Activated CD8-positive, alpha-beta T cell treated with anti-CD3 and anti-CD28 coated beads for 36 hours (primary cell): ENCODE results near the gene C8B. TPM values are rescaled to one million over a fixed set of nuclear protein-coding genes. Genes with fewer than 3 reads are reported as not detected.

Source experiments
- ATAC-seq: fragments of 200-7000 bp; cut with Tn5 transposase; one replicate; pipeline ENCODE4 v1.10.0; 2021; ENCODE audit warnings: mild to moderate bottlenecking, moderate library complexity
- CTCF ChIA-PET: fragments of 350-600 bp; sonication (Branson Sonifier 250); formaldehyde crosslinking; loops from one replicate; lab custom pipeline; 2021; ENCODE audit warnings: antibody characterized with exemption; lab: Charles Lee
- POLR2A ChIA-PET: fragments of 350-600 bp; sonication (Branson Sonifier 250); formaldehyde crosslinking; loops from one replicate; lab custom pipeline; 2021; ENCODE audit warnings: antibody characterized with exemption; lab: Charles Lee
- DNase-seq: peaks from one replicate; pipeline ENCODE4 v3.0.0-alpha.2; 2020
- H3K27ac Mint-ChIP-seq: one replicate; pipeline ENCODE4 v1.8.0; 2021; ENCODE audit warnings: mild to moderate bottlenecking, mixed read lengths
- H3K27me3 Mint-ChIP-seq: one replicate; pipeline ENCODE4 v1.8.0; 2021; ENCODE audit warnings: mixed read lengths
- H3K36me3 Mint-ChIP-seq: one replicate; pipeline ENCODE4 v1.8.0; 2021; ENCODE audit warnings: low read depth, mixed read lengths
- H3K4me1 Mint-ChIP-seq: one replicate; pipeline ENCODE4 v1.8.0; 2021; ENCODE audit warnings: low read depth, mixed read lengths
- H3K4me3 Mint-ChIP-seq: one replicate; pipeline ENCODE4 v1.8.0; 2021; ENCODE audit warnings: mild to moderate bottlenecking, moderate library complexity, mixed read lengths
- H3K9me3 Mint-ChIP-seq: one replicate; pipeline ENCODE4 v1.8.0; 2021; ENCODE audit warnings: mixed read lengths
- CTCF ChIP-seq: fragments of 200-600 bp; IDR thresholded peaks from one replicate; pipeline ENCODE4 v1.8.0; 2022; ENCODE audit warnings: antibody characterized with exemption, mild to moderate bottlenecking
- intact Hi-C: fragments of 100-400 bp; cut with micrococcal nuclease; formaldehyde crosslinking; loops from one replicate; pipeline ENCODE4 v1.10.0; 2022
- total RNA-seq, 2 experiments: library from RNA; stranded (reverse); gene quantifications; one replicate each; pipeline ENCODE4 v1.2.3, GENCODE V29; 2021

C8B gene
- total RNA-seq, 2 experiments from 2014 or later, result not detected

GRCh38 chr1:56953386-56953785, 12.4 kb downstream of the C8B start:
- H3K4me1 Mint-ChIP-seq, result no peaks in the 10 kb centered on the region
- no peaks in the 10 kb centered on the region for H3K36me3 Mint-ChIP-seq
- intact Hi-C loops, result no loop called here
- H3K4me3 Mint-ChIP-seq, result no peak overlapping the region
- no peaks in the 10 kb centered on the region for H3K9me3 Mint-ChIP-seq
- peaks cover 9% of the 10 kb centered on the region for H3K27me3 Mint-ChIP-seq
- no peak overlapping the region for H3K27ac Mint-ChIP-seq
- POLR2A ChIA-PET, result no interaction called here
- TF ChIP-seq CTCF, result no peak
- CTCF ChIA-PET, result no interaction called here
- no peak for ATAC-seq
- DNase-seq, result no peak

- Mint-ChIP-seq H3K27me3 (peaks cover 7% of the 10 kb centered on the region), H3K4me3 (no peak overlapping the region), H3K36me3 (no peaks in the 10 kb centered on the region), H3K27ac (no peak overlapping the region), H3K4me1 (no peaks in the 10 kb centered on the region), H3K9me3 (no peaks in the 10 kb centered on the region)
- CTCF ChIA-PET, result no interaction called here
- ATAC-seq (no peak), DNase-seq (no peak)
- intact Hi-C loops, result no loop called here
- POLR2A ChIA-PET, result no interaction called here
- no peak for TF ChIP-seq CTCF
Measured at GRCh38 chr1:56952501-56952900, 13.3 kb downstream of the C8B start.

- Mint-ChIP-seq H3K9me3 (no peaks in the 10 kb centered on the region), H3K27ac (no peak overlapping the region), H3K4me1 (no peaks in the 10 kb centered on the region), H3K36me3 (no peaks in the 10 kb centered on the region), H3K27me3 (no peaks in the 10 kb centered on the region), H3K4me3 (no peak overlapping the region)
- CTCF ChIA-PET, result no interaction called here
- ATAC-seq (no peak), DNase-seq (no peak)
- intact Hi-C loops, result no loop called here
- POLR2A ChIA-PET, result interaction anchor here (0.6 kb wide), 1 partner anchor 19 kb away, joined by 3 read pairs; no protein-coding TSS in a partner anchor
- no peak for TF ChIP-seq CTCF
Measured at GRCh38 chr1:56948403-56949023, 17.3 kb downstream of the C8B start.

GRCh38 chr1:56940039-56940438, 25.8 kb downstream of the C8B start:
- H3K36me3 Mint-ChIP-seq, result no peaks in the 10 kb centered on the region
- ChIA-PET POLR2A (no interaction called here), CTCF (no interaction called here)
- ATAC-seq (no peak), DNase-seq (no peak)
- H3K9me3 Mint-ChIP-seq, result no peaks in the 10 kb centered on the region
- no peak overlapping the region for H3K4me3 Mint-ChIP-seq
- peaks cover 5% of the 10 kb centered on the region for H3K27me3 Mint-ChIP-seq
- intact Hi-C loops, result no loop called here
- H3K27ac Mint-ChIP-seq, result no peak overlapping the region
- no peak for TF ChIP-seq CTCF
- H3K4me1 Mint-ChIP-seq, result no peaks in the 10 kb centered on the region

- ChIA-PET POLR2A (no interaction called here), CTCF (no interaction called here)
- no peak for ATAC-seq
- Mint-ChIP-seq H3K27ac (no peak overlapping the region), H3K4me1 (no peaks in the 10 kb centered on the region), H3K9me3 (no peaks in the 10 kb centered on the region), H3K4me3 (no peak overlapping the region), H3K36me3 (no peaks in the 10 kb centered on the region), H3K27me3 (peaks cover 5% of the 10 kb centered on the region)
- intact Hi-C loops, result no loop called here
- TF ChIP-seq CTCF, result no peak
- no peak for DNase-seq
Measured at GRCh38 chr1:56939209-56939608, 26.6 kb downstream of the C8B start.
